PC-9 (cell line): Measurements from ENCODE around the gene GREB1L.
A peak's percentile ranks its signal among the peaks of the same experiment; 100 is the strongest.

Experiments
- CTCF ChIP-seq: fragments of 200-600 bp; sonication (generic); conservative IDR thresholded peaks from 2 replicates; pipeline ENCODE4 v1.6.1; 2017; ENCODE audit warnings: mixed run types, antibody characterized with exemption, mild to moderate bottlenecking, moderate library complexity
- EZH2 ChIP-seq: fragments of 200-600 bp; sonication (generic); IDR thresholded peaks from 2 replicates; pipeline ENCODE4 v1.8.0; 2017; ENCODE audit warnings: antibody characterized with exemption, low read depth

- TF ChIP-seq EZH2 = no peak
- TF ChIP-seq CTCF = 0 out of 2 replicates have a peak, but pooled peaks have one; percentile 29
Observed at GRCh38 chr18:21389283-21389682, 147.3 kb downstream of the GREB1L start.
